Measurements from ENCODE around the gene CEP19.

CEP19 gene

GRCh38 chr3:196662711-196663571, 49.1 kb downstream of the CEP19 start:
- Histone ChIP-seq H3K4me3 (no peak overlapping the region), H3K36me3 (peaks cover 44 to 59% (median 58%) of the 10 kb centered on the region in 11 experiments), H3K9ac (no peak overlapping the region), H3K4me1 (peaks cover 36 to 80% (median 42%) of the 10 kb centered on the region in 10 experiments), H4K20me1 (peaks cover 19 to 58% (median 26%) of the 10 kb centered on the region in 11 experiments; a peak in 18 of 22 replicates), H3K9me3 (replicated peaks in 1 of 11) (no peaks in the 10 kb centered on the region), H3K27ac (peak overlapping the region in 8 of 11 experiments; percentile 0 to 52 (median 14); a peak in 10 of 22 replicates), H3K27me3 (no peaks in the 10 kb centered on the region), H3K4me2 (peak overlapping the region in 2 of 11 experiments; percentile 20 to 37; a peak in 3 of 22 replicates)
- no peak for TF ChIP-seq Cebpa-rat (IDR thresholded peaks at IDR 0.05)

- Histone ChIP-seq H3K9me3 (replicated peaks in 1 of 11) (no peaks in the 10 kb centered on the region), H3K36me3 (peaks cover 53 to 68% (median 67%) of the 10 kb centered on the region in 11 experiments), H4K20me1 (peaks cover 19 to 67% (median 26%) of the 10 kb centered on the region in 11 experiments; a peak in 18 of 22 replicates), H3K4me2 (peak overlapping the region in 2 of 11 experiments; percentile 20 to 37; a peak in 1 of 22 replicates), H3K4me1 (peaks cover 27 to 80% (median 33%) of the 10 kb centered on the region in 10 experiments), H3K4me3 (no peak overlapping the region), H3K27me3 (no peaks in the 10 kb centered on the region), H3K9ac (no peak overlapping the region), H3K27ac (peak overlapping the region in 3 of 11 experiments; percentile 16 to 52 (median 40); a peak in 3 of 22 replicates)
- no peak for TF ChIP-seq Cebpa-rat (IDR thresholded peaks at IDR 0.05)
These were observed 50.0 kb downstream of the CEP19 start for GRCh38 chr3:196662033-196662432.

- TF ChIP-seq Cebpa-rat (IDR thresholded peaks at IDR 0.05), result no peak
- Histone ChIP-seq H4K20me1 (peaks cover 19 to 73% (median 27%) of the 10 kb centered on the region in 11 experiments; a peak in 18 of 22 replicates), H3K4me1 (peaks cover 24 to 77% (median 31%) of the 10 kb centered on the region in 10 experiments), H3K36me3 (peaks cover 60 to 75% (median 73%) of the 10 kb centered on the region in 11 experiments), H3K9ac (0 out of 22 replicates have a peak overlapping the region, but pooled peaks of 2 of the 11 experiments have one; percentile 9 to 17), H3K4me3 (no peak overlapping the region), H3K9me3 (replicated peaks in 1 of 11) (no peaks in the 10 kb centered on the region), H3K27ac (peak overlapping the region in 4 of 11 experiments; percentile 16 to 44 (median 24); a peak in 4 of 22 replicates), H3K27me3 (no peaks in the 10 kb centered on the region), H3K4me2 (0 out of 22 replicates have a peak overlapping the region, but pooled peaks of 1 of the 11 experiments have one; percentile 19)
These were observed 50.6 kb downstream of the CEP19 start for GRCh38 chr3:196661400-196661799.

GRCh38 chr3:196660381-196661166, 51.5 kb downstream of the CEP19 start:
- no peak for TF ChIP-seq Cebpa-rat (IDR thresholded peaks at IDR 0.05)
- no peaks in the 10 kb centered on the region for H3K9me3 ChIP-seq (replicated peaks in 1 of 11)
- H3K4me3 ChIP-seq, result no peak overlapping the region
- H3K36me3 ChIP-seq, result peaks cover 68 to 83% (median 81%) of the 10 kb centered on the region in 11 experiments
- H3K27ac ChIP-seq, result peak overlapping the region in 4 of 11 experiments; percentile 14 to 44 (median 18); a peak in 4 of 22 replicates
- peaks cover 19 to 81% (median 33%) of the 10 kb centered on the region in 11 experiments; a peak in 18 of 22 replicates for H4K20me1 ChIP-seq
- 0 out of 22 replicates have a peak overlapping the region, but pooled peaks of 2 of the 11 experiments have one; percentile 9 to 17 for H3K9ac ChIP-seq
- H3K4me2 ChIP-seq, result no peak overlapping the region
- H3K27me3 ChIP-seq, result no peaks in the 10 kb centered on the region
- H3K4me1 ChIP-seq, result peaks cover 21 to 77% (median 29%) of the 10 kb centered on the region in 10 experiments

- peaks cover 21 to 77% (median 29%) of the 10 kb centered on the region in 10 experiments for H3K4me1 ChIP-seq
- peak overlapping the region in 1 of 11 experiments; percentile 44; a peak in 1 of 22 replicates for H3K27ac ChIP-seq
- H3K9me3 ChIP-seq (replicated peaks in 1 of 11), result no peaks in the 10 kb centered on the region
- no peaks in the 10 kb centered on the region for H3K27me3 ChIP-seq
- H3K9ac ChIP-seq, result no peak overlapping the region
- H3K4me2 ChIP-seq, result no peak overlapping the region
- no peak overlapping the region for H3K4me3 ChIP-seq
- H4K20me1 ChIP-seq, result peaks cover 20 to 88% (median 38%) of the 10 kb centered on the region in 11 experiments; a peak in 19 of 22 replicates
- peaks cover 75 to 89% (median 88%) of the 10 kb centered on the region in 11 experiments for H3K36me3 ChIP-seq
- TF ChIP-seq Cebpa-rat (IDR thresholded peaks at IDR 0.05), result no peak
These were observed 52.1 kb downstream of the CEP19 start for GRCh38 chr3:196659901-196660351.
